Ovary (tissue), 3 donors: ENCODE measurements around the gene STX8.

Source experiments
- CTCF ChIP-seq, 3 donors: fragments of 450-650 bp in 2 of 3; fragments of 200-600 bp in 1 of 3; IDR thresholded peaks; one replicate each; pipeline versions ENCODE4 v1.5.1 to v1.8.0; 2016 to 2022; ENCODE audit warnings: antibody characterized with exemption in 3 of 3, mild to moderate bottlenecking in 1 of 3
- POLR2A ChIP-seq: fragments of 450-650 bp; IDR thresholded peaks from one replicate; pipeline ENCODE4 v1.6.1; 2017; ENCODE audit warnings: antibody characterized with exemption, mild to moderate bottlenecking, moderate library complexity
- donor health status: DM: no; HTN: no; CAD: no.

- TF ChIP-seq POLR2A (no peak), CTCF (IDR thresholded peaks at IDR 0.05) (peak; percentile 28 to 31 (median 31))
Observed at GRCh38 chr17:9291912-9292560, 283.6 kb downstream of the STX8 start.
